Measurements from ENCODE around the gene CCL17. TPM values are rescaled to one million over a fixed set of nuclear protein-coding genes. Genes with fewer than 3 reads are reported as not detected.

The CCL17 gene
- total RNA-seq, 2 experiments from 2014 or later = not detected

DNA sequence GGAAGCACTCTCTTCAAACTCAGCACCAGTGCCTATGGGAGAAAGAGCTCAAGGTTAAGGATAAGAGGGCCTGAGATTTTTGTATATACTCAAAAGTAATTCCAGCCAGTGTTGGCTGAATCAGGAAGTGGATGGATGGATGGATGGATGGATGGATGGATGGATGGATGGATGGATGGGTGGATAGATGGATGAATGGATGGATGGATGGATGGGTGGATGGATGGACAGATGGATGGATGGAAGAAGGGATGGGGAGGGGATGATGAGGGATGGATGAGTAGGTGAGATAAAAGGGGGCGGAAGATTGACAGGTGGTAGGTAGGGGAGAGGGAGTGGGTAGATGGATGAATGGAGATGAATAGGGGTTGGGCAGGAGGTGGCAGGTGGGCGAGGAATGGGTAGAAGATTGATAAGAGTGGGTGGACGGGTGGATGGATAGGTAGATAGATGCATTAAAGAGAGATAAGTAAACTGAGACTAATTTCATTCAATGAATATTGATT is 28.2 kb upstream of the CCL17 start:
- TF ChIP-seq, protein P1, sequence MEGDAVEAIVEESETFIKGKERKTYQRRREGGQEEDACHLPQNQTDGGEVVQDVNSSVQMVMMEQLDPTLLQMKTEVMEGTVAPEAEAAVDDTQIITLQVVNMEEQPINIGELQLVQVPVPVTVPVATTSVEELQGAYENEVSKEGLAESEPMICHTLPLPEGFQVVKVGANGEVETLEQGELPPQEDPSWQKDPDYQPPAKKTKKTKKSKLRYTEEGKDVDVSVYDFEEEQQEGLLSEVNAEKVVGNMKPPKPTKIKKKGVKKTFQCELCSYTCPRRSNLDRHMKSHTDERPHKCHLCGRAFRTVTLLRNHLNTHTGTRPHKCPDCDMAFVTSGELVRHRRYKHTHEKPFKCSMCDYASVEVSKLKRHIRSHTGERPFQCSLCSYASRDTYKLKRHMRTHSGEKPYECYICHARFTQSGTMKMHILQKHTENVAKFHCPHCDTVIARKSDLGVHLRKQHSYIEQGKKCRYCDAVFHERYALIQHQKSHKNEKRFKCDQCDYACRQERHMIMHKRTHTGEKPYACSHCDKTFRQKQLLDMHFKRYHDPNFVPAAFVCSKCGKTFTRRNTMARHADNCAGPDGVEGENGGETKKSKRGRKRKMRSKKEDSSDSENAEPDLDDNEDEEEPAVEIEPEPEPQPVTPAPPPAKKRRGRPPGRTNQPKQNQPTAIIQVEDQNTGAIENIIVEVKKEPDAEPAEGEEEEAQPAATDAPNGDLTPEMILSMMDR (conservative IDR thresholded peaks at IDR 0.05; ENCODE audit: low read length) = no peak
- no peak for TF ChIP-seq EZH2phosphoT487 (IDR thresholded peaks at IDR 0.05; ENCODE audit: borderline replicate concordance, low read depth, low read length)
- DNase-seq (ENCODE audit: low spot score) = no peak
- no peaks in the 10 kb centered on the region for H3K9me3 ChIP-seq (ENCODE audit: low read length)
- no peaks in the 10 kb centered on the region for H3K36me3 ChIP-seq (ENCODE audit: insufficient read depth, low read length)
- H3K4me1 ChIP-seq (ENCODE audit: insufficient read depth, low read length, poor library complexity, severe bottlenecking) = peaks cover 4% of the 10 kb centered on the region
- BruUV-seq (replicated peaks) = no TSS peak
- ChIA-PET CTCF (ENCODE audit: unreplicated experiment) (no interaction called here), POLR2A (interaction anchor here (0.5 kb wide), 1 partner anchor 1006 kb away, joined by 3 read pairs; no protein-coding TSS in a partner anchor)
- intact Hi-C loops (cut with micrococcal nuclease; ENCODE audit: unreplicated experiment) = no loop called here
- H3K27ac ChIP-seq (ENCODE audit: low read depth, low read length, poor library complexity, severe bottlenecking) = no peak overlapping the region
- H3K9me2 ChIP-seq (ENCODE audit: insufficient read depth, low read length) = no peaks in the 10 kb centered on the region
- H4K20me1 ChIP-seq (ENCODE audit: insufficient read depth, low read length) = no peaks in the 10 kb centered on the region
- H3K4me3 ChIP-seq (ENCODE audit: low read depth, low read length, poor library complexity, severe bottlenecking) = no peak overlapping the region
- no peak overlapping the region for H3K4me2 ChIP-seq (ENCODE audit: low read length)
- H3K79me2 ChIP-seq (ENCODE audit: insufficient read depth, low read depth, low read length) = no peaks in the 10 kb centered on the region
- no peak overlapping the region for H2AFZ ChIP-seq (ENCODE audit: low read length)

DNA sequence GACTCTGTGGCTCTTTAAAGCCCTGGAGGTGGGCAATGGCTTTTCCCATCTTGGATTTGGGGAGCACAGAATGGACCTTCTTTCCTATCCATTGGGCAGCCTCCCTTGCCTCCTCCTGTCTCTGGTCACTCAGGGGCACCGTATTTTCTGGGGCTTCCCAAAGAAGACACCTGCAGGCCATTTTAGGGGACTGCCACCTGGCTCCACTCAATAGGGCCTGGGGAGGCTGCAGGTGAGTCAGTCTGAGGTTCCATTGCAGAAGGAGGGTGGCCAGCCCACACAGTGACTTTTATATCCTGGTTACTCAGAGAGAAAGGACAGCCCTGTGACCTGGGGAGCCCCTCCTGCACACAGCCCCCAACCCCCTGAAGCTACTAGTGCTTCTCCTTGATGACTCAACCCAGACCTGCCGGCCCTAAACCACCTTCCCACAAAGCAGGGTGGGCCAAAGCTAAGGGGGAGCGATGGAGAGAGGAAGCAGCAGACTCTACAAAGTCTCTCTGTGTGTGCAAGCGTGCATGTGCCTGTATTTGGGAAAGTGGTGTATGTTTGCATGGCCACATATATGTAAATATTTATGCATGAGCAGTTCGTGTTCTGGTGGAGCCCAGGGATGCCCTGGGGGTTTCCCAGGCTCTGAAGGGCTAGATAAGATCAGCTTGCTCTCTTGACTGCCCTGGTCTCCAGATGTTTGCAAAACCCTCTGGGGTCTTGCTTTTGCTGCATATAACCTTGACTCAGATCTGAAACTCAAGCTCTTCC is 27.3 kb upstream of the CCL17 start:
- BruUV-seq (replicated peaks) = no TSS peak
- TF ChIP-seq, protein P1 (conservative IDR thresholded peaks at IDR 0.05; ENCODE audit: low read length) = no peak
- TF ChIP-seq EZH2phosphoT487 (IDR thresholded peaks at IDR 0.05; ENCODE audit: borderline replicate concordance, low read depth, low read length) = no peak

DNA sequence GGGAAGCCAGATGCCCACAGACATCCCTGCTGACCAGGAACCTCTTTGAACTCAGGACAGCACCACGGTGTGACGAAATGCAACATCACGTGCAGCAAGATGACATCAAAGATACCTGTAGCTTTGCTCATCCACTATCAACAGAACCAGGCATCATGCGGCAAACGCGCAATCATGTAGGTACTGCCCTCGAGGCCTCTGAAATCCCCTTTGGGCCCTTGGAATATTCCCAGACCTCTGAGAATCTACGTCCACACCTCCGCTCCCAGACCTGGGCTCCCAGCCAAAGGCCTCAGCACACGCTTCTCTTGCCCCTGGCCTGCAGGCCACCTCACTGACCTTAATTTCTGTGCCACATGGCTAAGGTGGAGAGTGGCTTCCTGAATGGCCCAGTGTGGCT is 25.0 kb upstream of the CCL17 start:
- Histone ChIP-seq H4K20me1 (ENCODE audit: insufficient read depth, low read length) (no peaks in the 10 kb centered on the region), H3K27ac (ENCODE audit: low read depth, low read length, poor library complexity, severe bottlenecking) (no peak overlapping the region), H3K9me3 (ENCODE audit: low read length) (no peaks in the 10 kb centered on the region), H3K4me1 (ENCODE audit: insufficient read depth, low read length, poor library complexity, severe bottlenecking) (peaks cover 10% of the 10 kb centered on the region), H3K4me2 (ENCODE audit: low read length) (no peak overlapping the region), H3K36me3 (ENCODE audit: insufficient read depth, low read length) (no peaks in the 10 kb centered on the region), H3K9me2 (ENCODE audit: insufficient read depth, low read length) (no peaks in the 10 kb centered on the region), H2AFZ (ENCODE audit: low read length) (no peak overlapping the region), H3K79me2 (ENCODE audit: insufficient read depth, low read depth, low read length) (no peaks in the 10 kb centered on the region), H3K4me3 (ENCODE audit: low read depth, low read length, poor library complexity, severe bottlenecking) (no peak overlapping the region)
- no TSS peak for BruUV-seq (replicated peaks)
- CTCF ChIA-PET (ENCODE audit: unreplicated experiment) = no interaction called here
- DNase-seq (ENCODE audit: low spot score) = no peak
- TF ChIP-seq, protein P1 (conservative IDR thresholded peaks at IDR 0.05; ENCODE audit: low read length) = no peak
- TF ChIP-seq EZH2phosphoT487 (IDR thresholded peaks at IDR 0.05; ENCODE audit: borderline replicate concordance, low read depth, low read length) = no peak
- intact Hi-C loops (cut with micrococcal nuclease; ENCODE audit: unreplicated experiment) = no loop called here
- POLR2A ChIA-PET = no interaction called here

More for the DNA sequence above, 27.3 kb upstream of the CCL17 start:
- Histone ChIP-seq H3K79me2 (ENCODE audit: insufficient read depth, low read depth, low read length) (no peaks in the 10 kb centered on the region), H3K9me2 (ENCODE audit: insufficient read depth, low read length) (no peaks in the 10 kb centered on the region), H2AFZ (ENCODE audit: low read length) (peak overlapping the region; percentile 2; the same call in 1 of the 2 replicates), H3K4me3 (ENCODE audit: low read depth, low read length, poor library complexity, severe bottlenecking) (no peak overlapping the region), H3K4me1 (ENCODE audit: insufficient read depth, low read length, poor library complexity, severe bottlenecking) (peaks cover 4% of the 10 kb centered on the region), H3K4me2 (ENCODE audit: low read length) (0 out of 2 replicates have a peak overlapping the region, but pooled peaks have one; percentile 4), H3K9me3 (ENCODE audit: low read length) (no peaks in the 10 kb centered on the region), H3K36me3 (ENCODE audit: insufficient read depth, low read length) (no peaks in the 10 kb centered on the region), H3K27ac (ENCODE audit: low read depth, low read length, poor library complexity, severe bottlenecking) (no peak overlapping the region), H4K20me1 (ENCODE audit: insufficient read depth, low read length) (no peaks in the 10 kb centered on the region)
- DNase-seq (ENCODE audit: low spot score) = peak; percentile 8
- ChIA-PET POLR2A (no interaction called here), CTCF (ENCODE audit: unreplicated experiment) (no interaction called here)
- intact Hi-C loops (cut with micrococcal nuclease; ENCODE audit: unreplicated experiment) = no loop called here

All from OCI-LY7 (cell line).